Measurements from ENCODE around the gene FLRT2.

The FLRT2 gene

GRCh38 chr14:85508863-85509262 is 21.1 kb upstream of the FLRT2 start:
- H3K36me3 ChIP-seq (ENCODE audit: control insufficient read depth, low read length): no peaks in the 10 kb centered on the region
- no peaks in the 10 kb centered on the region for H3K4me1 ChIP-seq (ENCODE audit: control insufficient read depth, low read length)

DNA sequence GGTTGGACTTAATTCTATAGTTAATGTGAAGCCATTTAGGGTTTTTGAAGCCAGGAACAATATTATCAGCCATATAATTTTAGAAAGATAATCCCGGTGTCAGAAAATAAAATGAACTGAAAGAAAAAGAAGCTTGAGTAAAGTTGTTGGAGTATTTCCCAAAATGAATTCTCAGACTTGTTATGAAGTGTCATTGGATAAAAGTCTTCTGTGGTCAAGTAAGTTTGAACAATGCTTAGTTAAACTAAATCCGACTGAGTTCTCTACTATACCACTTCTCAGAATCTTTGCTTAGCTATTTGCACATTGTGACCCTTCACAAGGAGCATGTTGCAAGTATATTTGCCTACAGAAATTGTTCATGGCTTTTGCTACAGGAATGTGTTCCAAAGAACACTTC is 17.5 kb upstream of the FLRT2 start:
- no peak overlapping the region for H3K4me3 ChIP-seq (ENCODE audit: low read length)
- no peaks in the 10 kb centered on the region for H3K79me2 ChIP-seq (ENCODE audit: control insufficient read depth, low read length)
- H3K4me2 ChIP-seq (ENCODE audit: low read length): no peak overlapping the region
- H3K9me3 ChIP-seq (ENCODE audit: control insufficient read depth, insufficient read depth, low read length): no peaks in the 10 kb centered on the region
- no peaks in the 10 kb centered on the region for H3K36me3 ChIP-seq (ENCODE audit: control insufficient read depth, low read length)
- TF ChIP-seq, protein P1, sequence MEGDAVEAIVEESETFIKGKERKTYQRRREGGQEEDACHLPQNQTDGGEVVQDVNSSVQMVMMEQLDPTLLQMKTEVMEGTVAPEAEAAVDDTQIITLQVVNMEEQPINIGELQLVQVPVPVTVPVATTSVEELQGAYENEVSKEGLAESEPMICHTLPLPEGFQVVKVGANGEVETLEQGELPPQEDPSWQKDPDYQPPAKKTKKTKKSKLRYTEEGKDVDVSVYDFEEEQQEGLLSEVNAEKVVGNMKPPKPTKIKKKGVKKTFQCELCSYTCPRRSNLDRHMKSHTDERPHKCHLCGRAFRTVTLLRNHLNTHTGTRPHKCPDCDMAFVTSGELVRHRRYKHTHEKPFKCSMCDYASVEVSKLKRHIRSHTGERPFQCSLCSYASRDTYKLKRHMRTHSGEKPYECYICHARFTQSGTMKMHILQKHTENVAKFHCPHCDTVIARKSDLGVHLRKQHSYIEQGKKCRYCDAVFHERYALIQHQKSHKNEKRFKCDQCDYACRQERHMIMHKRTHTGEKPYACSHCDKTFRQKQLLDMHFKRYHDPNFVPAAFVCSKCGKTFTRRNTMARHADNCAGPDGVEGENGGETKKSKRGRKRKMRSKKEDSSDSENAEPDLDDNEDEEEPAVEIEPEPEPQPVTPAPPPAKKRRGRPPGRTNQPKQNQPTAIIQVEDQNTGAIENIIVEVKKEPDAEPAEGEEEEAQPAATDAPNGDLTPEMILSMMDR (IDR thresholded peaks at IDR 0.05; ENCODE audit: low read depth, low read length, poor library complexity, severe bottlenecking): no peak
- TF ChIP-seq EZH2phosphoT487 (IDR thresholded peaks at IDR 0.05; ENCODE audit: borderline replicate concordance, low read length): no peak
- H4K20me1 ChIP-seq (ENCODE audit: control insufficient read depth, insufficient read depth, low read depth, low read length): no peaks in the 10 kb centered on the region
- H3K9me2 ChIP-seq (replicated peaks; ENCODE audit: control insufficient read depth, low read length): no peaks in the 10 kb centered on the region
- H3K27ac ChIP-seq (ENCODE audit: low read depth, low read length): no peak overlapping the region
- H3K27me3 ChIP-seq (ENCODE audit: control insufficient read depth, low read length): no peaks in the 10 kb centered on the region
- H3F3A ChIP-seq (ENCODE audit: control insufficient read depth, insufficient read depth): no peaks in the 10 kb centered on the region
- no peaks in the 10 kb centered on the region for H3K4me1 ChIP-seq (ENCODE audit: control insufficient read depth, low read length)

More at GRCh38 chr14:85508863-85509262, 21.1 kb upstream of the FLRT2 start:
- no peak overlapping the region for H3K27ac ChIP-seq (ENCODE audit: low read depth, low read length)
- no peaks in the 10 kb centered on the region for H3K79me2 ChIP-seq (ENCODE audit: control insufficient read depth, low read length)
- no peaks in the 10 kb centered on the region for H3K27me3 ChIP-seq (ENCODE audit: control insufficient read depth, low read length)
- H3K9me3 ChIP-seq (ENCODE audit: control insufficient read depth, insufficient read depth, low read length): no peaks in the 10 kb centered on the region
- no peak overlapping the region for H3K4me2 ChIP-seq (ENCODE audit: low read length)
- TF ChIP-seq EZH2phosphoT487 (IDR thresholded peaks at IDR 0.05; ENCODE audit: borderline replicate concordance, low read length): no peak
- TF ChIP-seq, protein P1 (IDR thresholded peaks at IDR 0.05; ENCODE audit: low read depth, low read length, poor library complexity, severe bottlenecking): no peak
- no peaks in the 10 kb centered on the region for H3F3A ChIP-seq (ENCODE audit: control insufficient read depth, insufficient read depth)
- H4K20me1 ChIP-seq (ENCODE audit: control insufficient read depth, insufficient read depth, low read depth, low read length): no peaks in the 10 kb centered on the region
- H3K4me3 ChIP-seq (ENCODE audit: low read length): no peak overlapping the region
- H3K9me2 ChIP-seq (replicated peaks; ENCODE audit: control insufficient read depth, low read length): no peaks in the 10 kb centered on the region

DNA sequence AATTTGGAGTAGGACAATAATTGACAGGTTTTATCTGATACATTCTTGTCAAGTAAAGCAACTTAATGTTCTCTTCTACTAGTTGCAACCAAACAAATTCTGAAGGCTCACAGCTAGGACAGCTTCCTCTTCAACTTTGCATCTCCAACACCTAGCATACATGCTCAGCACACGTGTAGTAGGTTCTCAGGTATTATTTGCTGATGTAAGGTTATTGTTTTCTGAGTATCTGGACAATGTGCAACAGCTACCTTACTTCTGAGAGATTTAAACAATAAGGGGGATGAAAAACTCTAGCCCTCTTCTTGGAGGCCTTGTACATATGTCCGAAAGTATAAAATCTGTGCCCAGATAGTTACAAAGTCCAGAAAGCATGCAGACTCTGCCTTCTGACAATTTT is 15.5 kb upstream of the FLRT2 start:
- H3K36me3 ChIP-seq (ENCODE audit: control insufficient read depth, low read length): no peaks in the 10 kb centered on the region
- H3K27me3 ChIP-seq (ENCODE audit: control insufficient read depth, low read length): no peaks in the 10 kb centered on the region
- no peak overlapping the region for H3K4me3 ChIP-seq (ENCODE audit: low read length)
- no peaks in the 10 kb centered on the region for H3K9me3 ChIP-seq (ENCODE audit: control insufficient read depth, insufficient read depth, low read length)
- no peak for TF ChIP-seq EZH2phosphoT487 (IDR thresholded peaks at IDR 0.05; ENCODE audit: borderline replicate concordance, low read length)
- TF ChIP-seq, protein P1 (IDR thresholded peaks at IDR 0.05; ENCODE audit: low read depth, low read length, poor library complexity, severe bottlenecking): no peak
- H4K20me1 ChIP-seq (ENCODE audit: control insufficient read depth, insufficient read depth, low read depth, low read length): no peaks in the 10 kb centered on the region
- no peak overlapping the region for H3K27ac ChIP-seq (ENCODE audit: low read depth, low read length)
- H3K9me2 ChIP-seq (replicated peaks; ENCODE audit: control insufficient read depth, low read length): no peaks in the 10 kb centered on the region
- H3K79me2 ChIP-seq (ENCODE audit: control insufficient read depth, low read length): no peaks in the 10 kb centered on the region
- H3K4me1 ChIP-seq (ENCODE audit: control insufficient read depth, low read length): no peaks in the 10 kb centered on the region
- no peaks in the 10 kb centered on the region for H3F3A ChIP-seq (ENCODE audit: control insufficient read depth, insufficient read depth)
- no peak overlapping the region for H3K4me2 ChIP-seq (ENCODE audit: low read length)

Data from DOHH2 (cell line).